Measurements from ENCODE around the gene TRABD2A.

DNA sequence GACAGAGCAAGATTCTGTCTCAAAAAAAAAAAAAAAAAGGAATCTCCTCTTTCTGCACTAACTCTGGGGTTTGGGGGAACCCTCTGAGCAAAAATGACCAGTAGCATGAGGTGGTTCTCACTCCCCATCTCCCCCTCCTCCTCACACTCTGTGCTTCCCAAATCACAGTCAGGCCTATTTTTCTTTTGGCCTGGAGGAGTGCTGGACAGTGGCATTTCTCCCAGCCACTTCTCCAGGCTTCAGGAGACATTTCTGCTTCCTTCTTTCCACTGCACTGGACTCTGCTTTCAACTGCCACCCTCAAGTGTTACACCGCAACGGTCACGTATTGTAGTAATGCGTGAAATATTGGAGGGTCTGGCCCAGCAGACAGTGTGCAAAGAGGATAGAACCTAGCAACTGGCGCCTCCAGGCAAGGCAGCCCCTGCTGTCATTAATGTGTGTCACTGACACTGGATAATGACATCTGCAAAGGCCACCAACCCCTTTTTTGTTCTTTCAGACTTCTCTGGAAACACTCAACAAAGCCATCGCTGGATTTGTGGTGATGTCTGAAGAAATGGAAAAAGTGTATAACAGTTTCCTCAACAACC is 68.9 kb downstream of the TRABD2A start:
- TF ChIP-seq SIN3B (IDR thresholded peaks at IDR 0.05; ENCODE audit: low read depth) (no peak), TFAM (CRISPR knock-in tag; conservative IDR thresholded peaks at IDR 0.05) (no peak), POLR2AphosphoS5 (IDR thresholded peaks at IDR 0.05; ENCODE audit: control insufficient read depth, insufficient read depth, low read depth, low read length) (no peak), TSHZ1 (CRISPR knock-in tag; IDR thresholded peaks at IDR 0.05) (no peak), SMARCC2 (IDR thresholded peaks at IDR 0.05; ENCODE audit: low read depth) (no peak), TBL1XR1 (IDR thresholded peaks at IDR 0.05; ENCODE audit: low read length in 2 of 2) (no peak)
- TF ChIP-seq, protein P1, sequence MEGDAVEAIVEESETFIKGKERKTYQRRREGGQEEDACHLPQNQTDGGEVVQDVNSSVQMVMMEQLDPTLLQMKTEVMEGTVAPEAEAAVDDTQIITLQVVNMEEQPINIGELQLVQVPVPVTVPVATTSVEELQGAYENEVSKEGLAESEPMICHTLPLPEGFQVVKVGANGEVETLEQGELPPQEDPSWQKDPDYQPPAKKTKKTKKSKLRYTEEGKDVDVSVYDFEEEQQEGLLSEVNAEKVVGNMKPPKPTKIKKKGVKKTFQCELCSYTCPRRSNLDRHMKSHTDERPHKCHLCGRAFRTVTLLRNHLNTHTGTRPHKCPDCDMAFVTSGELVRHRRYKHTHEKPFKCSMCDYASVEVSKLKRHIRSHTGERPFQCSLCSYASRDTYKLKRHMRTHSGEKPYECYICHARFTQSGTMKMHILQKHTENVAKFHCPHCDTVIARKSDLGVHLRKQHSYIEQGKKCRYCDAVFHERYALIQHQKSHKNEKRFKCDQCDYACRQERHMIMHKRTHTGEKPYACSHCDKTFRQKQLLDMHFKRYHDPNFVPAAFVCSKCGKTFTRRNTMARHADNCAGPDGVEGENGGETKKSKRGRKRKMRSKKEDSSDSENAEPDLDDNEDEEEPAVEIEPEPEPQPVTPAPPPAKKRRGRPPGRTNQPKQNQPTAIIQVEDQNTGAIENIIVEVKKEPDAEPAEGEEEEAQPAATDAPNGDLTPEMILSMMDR (IDR thresholded peaks at IDR 0.05 in 2 of 3, conservative IDR thresholded peaks at IDR 0.05 in 1 of 3; ENCODE audit: insufficient read depth in 2 of 3, low read depth in 1 of 3, low read length in 3 of 3), result no peak
